GM12878 (cell line): ENCODE data around the gene DNTT. TPM values are rescaled to one million over a fixed set of nuclear protein-coding genes. Genes with fewer than 3 reads are reported as not detected.

Source experiments
- BACH1 ChIP-seq: fragments of 450-650 bp; IDR thresholded peaks from 2 replicates; pipeline ENCODE4 v1.6.1; 2017; ENCODE audit warnings: mild to moderate bottlenecking, borderline replicate concordance
- CEBPB ChIP-seq, 2 experiments: fragments of 150-350 bp in 1 of 2; IDR thresholded peaks; 2 replicates each; pipeline ENCODE4 v1.6.1; 2012 to 2014; ENCODE audit warnings: low read depth in 2 of 2, low read length in 2 of 2, borderline replicate concordance in 1 of 2, inconsistent platforms in 1 of 2
- E2F8 ChIP-seq: fragments of 450-650 bp; IDR thresholded peaks from 2 replicates; pipeline ENCODE4 v1.6.1; 2018; ENCODE audit warnings: mild to moderate bottlenecking, low read depth, moderate library complexity; ENCODE audit not compliant: partially characterized antibody
- ESRRA ChIP-seq: IDR thresholded peaks from 2 replicates; pipeline ENCODE4 v1.6.1; 2012; ENCODE audit warnings: mild to moderate bottlenecking, low read length, improper control_type of control experiment
- POLR2AphosphoS5 ChIP-seq: IDR thresholded peaks from 2 replicates; pipeline ENCODE4 v1.6.1; 2011; ENCODE audit warnings: mild to moderate bottlenecking, low read length, inconsistent platforms
- ZBED1 ChIP-seq: IDR thresholded peaks from 2 replicates; pipeline ENCODE4 v1.6.1; 2016; ENCODE audit warnings: borderline replicate concordance
- ZBTB11 ChIP-seq: fragments of 450-650 bp; formaldehyde crosslinking; IDR thresholded peaks from 2 replicates; pipeline ENCODE4 v1.5.0; 2022; ENCODE audit warnings: mild to moderate bottlenecking, missing genetic modification characterization
- polyA plus RNA-seq, 11 experiments: library from polyadenylated mRNA; depleted of rRNA in 4 of 11; unstranded in 6 of 11; stranded (reverse) in 5 of 11; fragments of >200 nt; fragmentation: Nextera tagmentation in 4 of 11; fragmentation: Illumina TruSeq in 1 of 11; extraction: Ambion mirVana in 4 of 11; extraction: Trizol in 1 of 11; gene quantifications; 1 replicate in 1 of 11; 2 replicates in 10 of 11; pipeline versions ENCODE4 v1.2.1 to v1.2.3, GENCODE V29; 2011 to 2016; ENCODE audit warnings: inconsistent platforms in 2 of 11, missing spikeins in 2 of 11, low read depth in 1 of 11
- total RNA-seq, 4 experiments: library from RNA; depleted of rRNA in 3 of 4; stranded (reverse); fragments of >200 nt in 3 of 4; fragmentation: Illumina TruSeq in 1 of 4; extraction: Trizol in 1 of 4; gene quantifications; 2 replicates each; pipeline versions ENCODE4 v1.2.1 to v1.2.3, GENCODE V29; 2013 to 2021
- TF ChIP-seq, protein P1 (sequence below): fragments of 450-650 bp; IDR thresholded peaks from 2 replicates; pipeline ENCODE4 v1.6.1; 2017; ENCODE audit warnings: mild to moderate bottlenecking, moderate library complexity
- TF ChIP-seq, protein P2 (sequence below): fragments of 450-650 bp; IDR thresholded peaks from 2 replicates; pipeline ENCODE4 v1.6.1; 2016; ENCODE audit warnings: mild to moderate bottlenecking, moderate library complexity, borderline replicate concordance

Gene DNTT
- total and polyA plus RNA-seq, 10 of the 15 experiments (the other 5 are each of a cell fraction or from before 2014, with no cell fraction given): 0.06 to 0.13 (median 0.09) TPM; not detected in 5

GRCh38 chr10:96269438-96270300 lies 34.6 kb upstream of the DNTT start (continued):
- TF ChIP-seq CEBPB (IDR thresholded peaks at IDR 0.05; ENCODE audit: borderline replicate concordance in 1 of 2, low read depth in 2 of 2, low read length in 2 of 2): no peak
- TF ChIP-seq, protein P1, sequence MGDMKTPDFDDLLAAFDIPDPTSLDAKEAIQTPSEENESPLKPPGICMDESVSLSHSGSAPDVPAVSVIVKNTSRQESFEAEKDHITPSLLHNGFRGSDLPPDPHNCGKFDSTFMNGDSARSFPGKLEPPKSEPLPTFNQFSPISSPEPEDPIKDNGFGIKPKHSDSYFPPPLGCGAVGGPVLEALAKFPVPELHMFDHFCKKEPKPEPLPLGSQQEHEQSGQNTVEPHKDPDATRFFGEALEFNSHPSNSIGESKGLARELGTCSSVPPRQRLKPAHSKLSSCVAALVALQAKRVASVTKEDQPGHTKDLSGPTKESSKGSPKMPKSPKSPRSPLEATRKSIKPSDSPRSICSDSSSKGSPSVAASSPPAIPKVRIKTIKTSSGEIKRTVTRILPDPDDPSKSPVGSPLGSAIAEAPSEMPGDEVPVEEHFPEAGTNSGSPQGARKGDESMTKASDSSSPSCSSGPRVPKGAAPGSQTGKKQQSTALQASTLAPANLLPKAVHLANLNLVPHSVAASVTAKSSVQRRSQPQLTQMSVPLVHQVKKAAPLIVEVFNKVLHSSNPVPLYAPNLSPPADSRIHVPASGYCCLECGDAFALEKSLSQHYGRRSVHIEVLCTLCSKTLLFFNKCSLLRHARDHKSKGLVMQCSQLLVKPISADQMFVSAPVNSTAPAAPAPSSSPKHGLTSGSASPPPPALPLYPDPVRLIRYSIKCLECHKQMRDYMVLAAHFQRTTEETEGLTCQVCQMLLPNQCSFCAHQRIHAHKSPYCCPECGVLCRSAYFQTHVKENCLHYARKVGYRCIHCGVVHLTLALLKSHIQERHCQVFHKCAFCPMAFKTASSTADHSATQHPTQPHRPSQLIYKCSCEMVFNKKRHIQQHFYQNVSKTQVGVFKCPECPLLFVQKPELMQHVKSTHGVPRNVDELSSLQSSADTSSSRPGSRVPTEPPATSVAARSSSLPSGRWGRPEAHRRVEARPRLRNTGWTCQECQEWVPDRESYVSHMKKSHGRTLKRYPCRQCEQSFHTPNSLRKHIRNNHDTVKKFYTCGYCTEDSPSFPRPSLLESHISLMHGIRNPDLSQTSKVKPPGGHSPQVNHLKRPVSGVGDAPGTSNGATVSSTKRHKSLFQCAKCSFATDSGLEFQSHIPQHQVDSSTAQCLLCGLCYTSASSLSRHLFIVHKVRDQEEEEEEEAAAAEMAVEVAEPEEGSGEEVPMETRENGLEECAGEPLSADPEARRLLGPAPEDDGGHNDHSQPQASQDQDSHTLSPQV: no peak
- TF ChIP-seq ZBED1: peak; percentile 50; the same call in 1 of the 2 replicates
- TF ChIP-seq POLR2AphosphoS5: peak; percentile 48; the same call in 1 of the 2 replicates
- TF ChIP-seq, protein P2, sequence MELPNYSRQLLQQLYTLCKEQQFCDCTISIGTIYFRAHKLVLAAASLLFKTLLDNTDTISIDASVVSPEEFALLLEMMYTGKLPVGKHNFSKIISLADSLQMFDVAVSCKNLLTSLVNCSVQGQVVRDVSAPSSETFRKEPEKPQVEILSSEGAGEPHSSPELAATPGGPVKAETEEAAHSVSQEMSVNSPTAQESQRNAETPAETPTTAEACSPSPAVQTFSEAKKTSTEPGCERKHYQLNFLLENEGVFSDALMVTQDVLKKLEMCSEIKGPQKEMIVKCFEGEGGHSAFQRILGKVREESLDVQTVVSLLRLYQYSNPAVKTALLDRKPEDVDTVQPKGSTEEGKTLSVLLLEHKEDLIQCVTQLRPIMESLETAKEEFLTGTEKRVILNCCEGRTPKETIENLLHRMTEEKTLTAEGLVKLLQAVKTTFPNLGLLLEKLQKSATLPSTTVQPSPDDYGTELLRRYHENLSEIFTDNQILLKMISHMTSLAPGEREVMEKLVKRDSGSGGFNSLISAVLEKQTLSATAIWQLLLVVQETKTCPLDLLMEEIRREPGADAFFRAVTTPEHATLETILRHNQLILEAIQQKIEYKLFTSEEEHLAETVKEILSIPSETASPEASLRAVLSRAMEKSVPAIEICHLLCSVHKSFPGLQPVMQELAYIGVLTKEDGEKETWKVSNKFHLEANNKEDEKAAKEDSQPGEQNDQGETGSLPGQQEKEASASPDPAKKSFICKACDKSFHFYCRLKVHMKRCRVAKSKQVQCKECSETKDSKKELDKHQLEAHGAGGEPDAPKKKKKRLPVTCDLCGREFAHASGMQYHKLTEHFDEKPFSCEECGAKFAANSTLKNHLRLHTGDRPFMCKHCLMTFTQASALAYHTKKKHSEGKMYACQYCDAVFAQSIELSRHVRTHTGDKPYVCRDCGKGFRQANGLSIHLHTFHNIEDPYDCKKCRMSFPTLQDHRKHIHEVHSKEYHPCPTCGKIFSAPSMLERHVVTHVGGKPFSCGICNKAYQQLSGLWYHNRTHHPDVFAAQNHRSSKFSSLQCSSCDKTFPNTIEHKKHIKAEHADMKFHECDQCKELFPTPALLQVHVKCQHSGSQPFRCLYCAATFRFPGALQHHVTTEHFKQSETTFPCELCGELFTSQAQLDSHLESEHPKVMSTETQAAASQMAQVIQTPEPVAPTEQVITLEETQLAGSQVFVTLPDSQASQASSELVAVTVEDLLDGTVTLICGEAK: no peak
- TF ChIP-seq BACH1: no peak
- TF ChIP-seq ZBTB11 (CRISPR knock-in tag): no peak
- TF ChIP-seq E2F8: no peak
- no peak for TF ChIP-seq ESRRA
